ENCODE measurements around the gene ZNF844. TPM values are rescaled to one million over a fixed set of nuclear protein-coding genes. Genes with fewer than 3 reads are reported as not detected.

The ZNF844 gene
- total and polyA plus RNA-seq, 2 experiments from 2014 or later, result 5.8 to 14.6 TPM

DNA sequence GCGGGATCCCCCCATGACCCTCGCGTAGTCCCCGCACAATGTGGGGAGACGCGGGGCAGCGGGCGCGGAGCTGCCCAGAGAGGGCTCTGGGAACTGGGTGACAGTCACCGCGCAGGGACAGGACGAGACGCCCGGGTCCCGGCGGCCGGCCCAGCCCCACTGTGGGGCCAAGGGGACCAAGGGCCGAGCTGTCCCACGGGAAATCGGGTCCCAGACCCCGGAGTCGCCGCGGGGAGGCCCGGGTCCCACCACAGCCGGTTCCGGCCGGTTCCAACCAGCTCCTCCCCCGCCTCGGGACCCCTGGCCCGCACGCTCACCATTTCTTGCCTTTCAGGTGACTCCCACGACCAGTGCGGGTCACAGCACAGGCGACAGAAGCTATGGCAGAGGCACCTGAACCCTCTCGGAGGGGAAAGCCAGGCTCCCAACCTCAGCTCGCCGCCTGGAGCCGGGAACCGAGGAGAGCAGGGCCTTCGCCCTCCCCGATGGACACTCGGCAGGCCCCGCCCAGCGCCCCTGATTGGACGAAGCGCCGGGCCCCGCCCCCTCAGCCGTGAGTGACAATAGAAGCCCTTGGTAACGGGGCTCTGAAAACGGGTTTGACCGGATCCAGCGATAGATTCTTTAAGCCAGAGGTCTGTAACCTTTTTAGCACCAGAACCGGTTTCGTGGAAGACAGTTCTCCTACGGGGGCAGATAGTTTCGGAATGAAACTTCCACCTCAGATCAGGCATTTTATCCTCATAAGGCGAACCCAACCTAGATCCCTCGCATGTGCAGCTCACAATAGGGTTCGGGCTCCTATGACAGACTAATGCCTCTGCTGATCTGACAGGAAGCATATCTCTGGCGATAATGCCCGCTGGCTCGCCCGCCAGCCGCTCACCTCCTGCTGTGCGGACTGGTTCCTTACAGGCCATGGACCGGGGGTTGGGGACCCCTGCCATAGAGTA, 29.0 kb upstream of the ZNF844 start, which contains the start of gene ZNF433:
TSS of gene ZNF433 (minus strand) at position 460 of the 953 bp plus-strand sequence. CDS start at position 320, 140 bp downstream.
- peak; percentile 90 to 97 for DNase-seq (ENCODE audit: low read depth in 1 of 2, low spot score in 1 of 2)
- Histone ChIP-seq H3K36me3 (no peaks in the 10 kb centered on the region), H3K4me1 (ENCODE audit: low read depth) (peaks cover 6% of the 10 kb centered on the region), H3K9me3 (ENCODE audit: low read depth) (no peaks in the 10 kb centered on the region), H3K27ac (peak within 1 kb of the TSS; percentile 94), H3K27me3 (no peaks in the 10 kb centered on the region), H3K4me3 (peak within 1 kb of the TSS; percentile 93)
- TF ChIP-seq CTCF (IDR thresholded peaks at IDR 0.05; ENCODE audit: low read depth, low read length), result no peak

GRCh38 chr19:12042893-12043292, 21.6 kb upstream of the ZNF844 start:
- TF ChIP-seq CTCF (IDR thresholded peaks at IDR 0.05; ENCODE audit: low read depth, low read length), result no peak
- Histone ChIP-seq H3K27me3 (no peaks in the 10 kb centered on the region), H3K36me3 (peaks cover 7% of the 10 kb centered on the region), H3K9me3 (ENCODE audit: low read depth) (peaks cover 5% of the 10 kb centered on the region), H3K4me1 (ENCODE audit: low read depth) (no peaks in the 10 kb centered on the region), H3K27ac (no peak overlapping the region), H3K4me3 (no peak overlapping the region)
- DNase-seq (ENCODE audit: low read depth in 1 of 2, low spot score in 1 of 2), result no peak

GRCh38 chr19:12043752-12044422, 20.6 kb upstream of the ZNF844 start:
- Histone ChIP-seq H3K27me3 (no peaks in the 10 kb centered on the region), H3K4me1 (ENCODE audit: low read depth) (no peaks in the 10 kb centered on the region), H3K27ac (no peak overlapping the region), H3K9me3 (ENCODE audit: low read depth) (peaks cover 5% of the 10 kb centered on the region), H3K36me3 (peaks cover 7% of the 10 kb centered on the region), H3K4me3 (no peak overlapping the region)
- no peak for DNase-seq (ENCODE audit: low read depth in 1 of 2, low spot score in 1 of 2)
- no peak for TF ChIP-seq CTCF (IDR thresholded peaks at IDR 0.05; ENCODE audit: low read depth, low read length)

DNA sequence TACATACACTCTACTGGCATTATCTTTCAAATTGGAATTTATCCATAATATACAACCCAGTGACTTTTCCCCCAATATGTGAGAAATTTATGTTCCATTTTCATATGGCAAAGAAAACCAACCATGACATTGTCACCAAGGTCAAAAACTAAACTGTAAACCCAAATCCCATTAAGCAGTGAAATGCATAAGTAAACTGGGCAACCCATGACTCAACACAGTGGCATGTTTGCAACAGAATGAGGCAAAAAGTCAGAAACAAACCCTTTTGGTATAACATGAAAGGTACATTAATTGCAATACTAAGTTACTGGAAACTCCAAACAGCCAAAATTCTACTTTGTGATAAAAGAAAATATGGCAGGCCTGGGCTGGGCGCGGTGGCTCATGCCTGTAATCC, 16.7 kb upstream of the ZNF844 start:
- no peak for TF ChIP-seq CTCF (IDR thresholded peaks at IDR 0.05; ENCODE audit: low read depth, low read length)
- peaks cover 7% of the 10 kb centered on the region for H3K36me3 ChIP-seq
- H3K4me1 ChIP-seq (ENCODE audit: low read depth), result no peaks in the 10 kb centered on the region
- H3K4me3 ChIP-seq, result no peak overlapping the region
- no peak overlapping the region for H3K27ac ChIP-seq
- no peaks in the 10 kb centered on the region for H3K27me3 ChIP-seq
- peaks cover 5% of the 10 kb centered on the region for H3K9me3 ChIP-seq (ENCODE audit: low read depth)
- DNase-seq (ENCODE audit: low read depth in 1 of 2, low spot score in 1 of 2), result no peak

GRCh38 chr19:12052091-12052496, 12.4 kb upstream of the ZNF844 start:
- DNase-seq (ENCODE audit: low read depth in 1 of 2, low spot score in 1 of 2), result no peak
- Histone ChIP-seq H3K27ac (peak overlapping the region; percentile 80), H3K27me3 (no peaks in the 10 kb centered on the region), H3K4me3 (peak overlapping the region; percentile 68), H3K4me1 (ENCODE audit: low read depth) (no peaks in the 10 kb centered on the region), H3K9me3 (ENCODE audit: low read depth) (no peaks in the 10 kb centered on the region), H3K36me3 (no peaks in the 10 kb centered on the region)
- no peak for TF ChIP-seq CTCF (IDR thresholded peaks at IDR 0.05; ENCODE audit: low read depth, low read length)
